GM12878 (cell line): Measurements from ENCODE around the gene PLPP7.

Experiments
- CREB1 ChIP-seq: IDR thresholded peaks from 2 replicates; pipeline ENCODE4 v1.6.1; 2012; ENCODE audit warnings: low read depth, mild to moderate bottlenecking, inconsistent platforms
- CTCF ChIP-seq, 3 experiments: IDR thresholded peaks in 2 of 3; conservative IDR thresholded peaks in 1 of 3; 2 replicates each; pipeline ENCODE4 v1.5.1; 2011; ENCODE audit warnings: low read depth in 3 of 3, low read length in 3 of 3, mild to moderate bottlenecking in 3 of 3, control low read depth in 2 of 3, moderate library complexity in 2 of 3, inconsistent platforms in 1 of 3, mixed read lengths in 1 of 3; ENCODE audit not compliant: control insufficient read depth in 2 of 3, insufficient read depth in 1 of 3; ENCODE audit errors: extremely low read depth in 1 of 3
- ELK1 ChIP-seq: IDR thresholded peaks from 2 replicates; pipeline ENCODE4 v1.6.1; 2012; ENCODE audit warnings: low read depth, low read length, improper control_type of control experiment
- EP300 ChIP-seq, 2 experiments: fragments of 150-350 bp in 1 of 2; IDR thresholded peaks; 2 replicates each; pipeline ENCODE4 v1.6.1; 2011 to 2012; ENCODE audit warnings: low read depth in 2 of 2, low read length in 2 of 2, borderline replicate concordance in 1 of 2, improper control_type of control experiment in 1 of 2, inconsistent platforms in 1 of 2; ENCODE audit not compliant: control insufficient read depth in 1 of 2
- KDM1A ChIP-seq: fragments of 200-600 bp; sonication (generic); IDR thresholded peaks from 2 replicates; pipeline ENCODE4 v1.6.1; 2016; ENCODE audit warnings: borderline replicate concordance
- POLR2A ChIP-seq: IDR thresholded peaks from 2 replicates; pipeline ENCODE4 v1.6.1; 2011; ENCODE audit warnings: low read depth, mild to moderate bottlenecking, low read length
- POLR2AphosphoS5 ChIP-seq: IDR thresholded peaks from 2 replicates; pipeline ENCODE4 v1.6.1; 2011; ENCODE audit warnings: mild to moderate bottlenecking, low read length, inconsistent platforms
- REST ChIP-seq: IDR thresholded peaks from 2 replicates; pipeline ENCODE4 v1.6.1; 2012; ENCODE audit warnings: mild to moderate bottlenecking, low read depth, low read length

- TF ChIP-seq CTCF (IDR thresholded peaks at IDR 0.05 in 2 of 3, conservative IDR thresholded peaks at IDR 0.05 in 1 of 3; ENCODE audit: control insufficient read depth in 2 of 3, extremely low read depth in 1 of 3, insufficient read depth in 1 of 3, low read depth in 3 of 3, low read length in 3 of 3): no peak
- peak; percentile 26; the same call in 1 of the 2 replicates for TF ChIP-seq POLR2A
- TF ChIP-seq CREB1: no peak
- TF ChIP-seq POLR2AphosphoS5: no peak
- TF ChIP-seq KDM1A: no peak
- TF ChIP-seq ELK1: 0 out of 2 replicates have a peak, but pooled peaks have one; percentile 17
- TF ChIP-seq EP300 (IDR thresholded peaks at IDR 0.05; ENCODE audit: borderline replicate concordance in 1 of 2, control insufficient read depth in 1 of 2, low read depth in 2 of 2, low read length in 2 of 2): no peak
- no peak for TF ChIP-seq REST
These were observed 11.4 kb upstream of the PLPP7 start for GRCh38 chr9:131277910-131278701.
